ENCODE data around the gene BCOR. TPM values are rescaled to one million over a fixed set of nuclear protein-coding genes. Genes with fewer than 3 reads are reported as not detected.

The BCOR gene
- total and polyA plus RNA-seq, 9 of the 15 experiments (the other 6 are each of a cell fraction or from before 2014, with no cell fraction given): 27.5 to 113 (median 37.6) TPM

DNA sequence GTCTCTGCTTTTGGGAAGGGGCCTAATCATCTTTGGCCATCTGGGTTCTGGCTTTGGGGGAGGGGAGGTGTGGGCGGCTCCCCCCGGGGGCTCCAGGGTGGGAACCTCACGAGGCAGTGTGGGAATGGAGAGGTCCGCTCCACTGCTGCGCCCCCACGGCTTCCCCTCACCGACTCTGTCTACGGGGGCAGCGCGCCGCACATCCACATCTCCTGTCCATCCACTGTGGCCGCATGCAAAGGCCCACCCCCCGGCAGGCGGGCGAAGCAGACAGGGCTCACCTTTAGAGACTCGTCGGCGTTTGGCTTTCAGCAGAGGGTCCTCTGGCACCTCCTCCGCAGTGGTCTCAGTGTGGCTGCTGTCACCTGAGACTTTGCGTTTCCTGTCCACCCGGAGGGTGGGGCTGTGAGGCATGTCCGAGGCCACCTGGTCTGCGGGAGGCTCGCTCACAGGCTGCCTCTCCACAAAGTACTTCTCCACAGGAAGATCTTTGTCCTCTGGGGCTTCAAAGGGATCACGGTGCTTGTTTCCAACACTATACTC, 33.6 kb downstream of the BCOR start (continued):
- TF ChIP-seq, protein P1, sequence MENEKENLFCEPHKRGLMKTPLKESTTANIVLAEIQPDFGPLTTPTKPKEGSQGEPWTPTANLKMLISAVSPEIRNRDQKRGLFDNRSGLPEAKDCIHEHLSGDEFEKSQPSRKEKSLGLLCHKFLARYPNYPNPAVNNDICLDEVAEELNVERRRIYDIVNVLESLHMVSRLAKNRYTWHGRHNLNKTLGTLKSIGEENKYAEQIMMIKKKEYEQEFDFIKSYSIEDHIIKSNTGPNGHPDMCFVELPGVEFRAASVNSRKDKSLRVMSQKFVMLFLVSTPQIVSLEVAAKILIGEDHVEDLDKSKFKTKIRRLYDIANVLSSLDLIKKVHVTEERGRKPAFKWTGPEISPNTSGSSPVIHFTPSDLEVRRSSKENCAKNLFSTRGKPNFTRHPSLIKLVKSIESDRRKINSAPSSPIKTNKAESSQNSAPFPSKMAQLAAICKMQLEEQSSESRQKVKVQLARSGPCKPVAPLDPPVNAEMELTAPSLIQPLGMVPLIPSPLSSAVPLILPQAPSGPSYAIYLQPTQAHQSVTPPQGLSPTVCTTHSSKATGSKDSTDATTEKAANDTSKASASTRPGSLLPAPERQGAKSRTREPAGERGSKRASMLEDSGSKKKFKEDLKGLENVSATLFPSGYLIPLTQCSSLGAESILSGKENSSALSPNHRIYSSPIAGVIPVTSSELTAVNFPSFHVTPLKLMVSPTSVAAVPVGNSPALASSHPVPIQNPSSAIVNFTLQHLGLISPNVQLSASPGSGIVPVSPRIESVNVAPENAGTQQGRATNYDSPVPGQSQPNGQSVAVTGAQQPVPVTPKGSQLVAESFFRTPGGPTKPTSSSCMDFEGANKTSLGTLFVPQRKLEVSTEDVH (IDR thresholded peaks at IDR 0.05; ENCODE audit: low read depth, partially characterized antibody): no peak
- TF ChIP-seq FOXK2 (conservative IDR thresholded peaks at IDR 0.05 in 1 of 2, IDR thresholded peaks at IDR 0.05 in 1 of 2; ENCODE audit: low read depth in 2 of 2): no peak

DNA sequence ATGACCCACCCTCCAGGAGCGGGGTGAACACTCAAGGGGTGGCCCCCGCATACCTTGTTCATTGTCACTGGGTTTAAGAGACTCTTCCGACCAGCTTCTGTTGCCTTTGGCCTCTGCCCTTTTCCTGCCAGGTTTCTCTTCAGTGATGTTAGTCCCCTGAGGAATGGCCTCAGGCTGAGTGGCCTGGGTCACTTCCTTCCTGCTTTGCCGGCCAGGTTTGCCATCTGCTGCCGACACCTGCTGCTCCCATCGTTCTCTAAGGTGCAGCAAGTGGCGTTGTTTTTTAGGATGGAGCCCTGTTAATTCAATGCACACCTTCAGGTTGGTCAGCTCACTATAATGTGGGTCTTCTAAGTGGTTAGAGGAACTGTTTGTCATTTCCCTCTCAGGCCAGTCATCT, 34.2 kb downstream of the BCOR start:
- intact Hi-C loops (cut with micrococcal nuclease) (no loop called here), in situ Hi-C loops (cut with MboI) (no loop called here)
- H3K27me3 ChIP-seq (ENCODE audit: control insufficient read depth in 2 of 2, insufficient read depth in 2 of 2, low read length in 2 of 2): no peaks in the 10 kb centered on the region
- ChIA-PET CTCF (ENCODE audit: low intra/inter-chr PET ratio) (no interaction called here), POLR2A (no interaction called here)
- peaks cover 41% of the 10 kb centered on the region for H4K20me1 ChIP-seq (replicated peaks; ENCODE audit: control insufficient read depth, insufficient read depth, low read length)
- ATAC-seq (no peak), FAIRE-seq (no peak), DNase-seq (ENCODE audit: extremely low read depth in 1 of 4, low spot score in 3 of 4) (no peak)
- no peak overlapping the region; the same call in 2 of the 3 replicates for H3K27ac ChIP-seq (ENCODE audit: extremely low read depth, low read depth, low read length)
- WGBS (ENCODE audit: insufficient coverage, low coverage, missing lambda C conversion rate): 100% methylated on average over 4 of the region's 7 CpGs
- no peak overlapping the region for H3K4me2 ChIP-seq (ENCODE audit: insufficient read depth, low read length)
- H3K36me3 ChIP-seq (ENCODE audit: control insufficient read depth, insufficient read depth, low read length): peaks cover 100% of the 10 kb centered on the region
- H3K4me3 ChIP-seq: no peak overlapping the region
- no peak for TF ChIP-seq HMGN3 (IDR thresholded peaks at IDR 0.05; ENCODE audit: borderline replicate concordance, extremely low read depth, insufficient read length, low read depth, low read length)
- 0 out of 2 replicates have a peak, but pooled peaks have one; percentile 15 for TF ChIP-seq POLR2AphosphoS5 (IDR thresholded peaks at IDR 0.05; ENCODE audit: control insufficient read depth, insufficient read depth, low read depth, low read length)
- peaks cover 11 to 16% of the 10 kb centered on the region in 2 experiments; a peak in 4 of 5 replicates for H3K4me1 ChIP-seq (replicated peaks in 1 of 2; ENCODE audit: control insufficient read depth in 2 of 2, insufficient read depth in 2 of 2, low read length in 2 of 2)
- peaks cover 73% of the 10 kb centered on the region for H3K79me2 ChIP-seq (ENCODE audit: control insufficient read depth, insufficient read depth, low read length)
- H3K9me1 ChIP-seq (ENCODE audit: control insufficient read depth, insufficient read depth, low read length): peaks cover 3% of the 10 kb centered on the region
- H3K9ac ChIP-seq (ENCODE audit: insufficient read depth in 1 of 2, low read depth in 2 of 2, low read length in 2 of 2): no peak overlapping the region
- H3K9me3 ChIP-seq (replicated peaks; ENCODE audit: control insufficient read depth, insufficient read depth, low read depth, low read length): no peaks in the 10 kb centered on the region
- H2AFZ ChIP-seq (ENCODE audit: low read depth, low read length): no peak overlapping the region
- no TSS peak for BruUV-seq (replicated peaks)
